Measurements from ENCODE around the gene VPS37C. TPM values are rescaled to one million over a fixed set of nuclear protein-coding genes. Genes with fewer than 3 reads are reported as not detected.
"Not testable (repeated sequence)": the region's sequence is repeated elsewhere in the genome, so short reads cannot be mapped to it uniquely, and the experiment has no call there.

The VPS37C gene
- total RNA-seq, 1 donor from 2014 or later: 15.8 TPM

DNA sequence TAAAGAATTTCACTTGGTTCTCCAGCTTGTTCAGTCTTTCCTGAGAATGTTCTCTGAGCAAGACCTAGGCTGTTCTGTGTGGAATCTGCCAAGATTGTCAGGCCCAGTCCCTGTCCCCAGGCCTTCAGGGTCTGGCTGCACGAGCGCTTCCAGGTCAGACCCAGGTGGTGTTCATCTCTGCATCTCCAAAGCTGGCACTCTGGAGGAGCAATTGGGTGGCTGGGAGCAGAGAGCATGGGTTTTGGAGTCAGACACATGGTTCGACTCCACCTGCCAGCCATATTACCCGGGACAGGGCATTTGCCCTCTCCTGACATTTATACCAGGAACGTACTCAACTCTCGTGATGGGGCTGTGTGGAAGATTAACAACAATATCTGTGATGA is 50.2 kb downstream of the VPS37C start:
- intact Hi-C loops (cut with micrococcal nuclease): no loop called here
- DNase-seq (no peak), ATAC-seq (no peak)

DNA sequence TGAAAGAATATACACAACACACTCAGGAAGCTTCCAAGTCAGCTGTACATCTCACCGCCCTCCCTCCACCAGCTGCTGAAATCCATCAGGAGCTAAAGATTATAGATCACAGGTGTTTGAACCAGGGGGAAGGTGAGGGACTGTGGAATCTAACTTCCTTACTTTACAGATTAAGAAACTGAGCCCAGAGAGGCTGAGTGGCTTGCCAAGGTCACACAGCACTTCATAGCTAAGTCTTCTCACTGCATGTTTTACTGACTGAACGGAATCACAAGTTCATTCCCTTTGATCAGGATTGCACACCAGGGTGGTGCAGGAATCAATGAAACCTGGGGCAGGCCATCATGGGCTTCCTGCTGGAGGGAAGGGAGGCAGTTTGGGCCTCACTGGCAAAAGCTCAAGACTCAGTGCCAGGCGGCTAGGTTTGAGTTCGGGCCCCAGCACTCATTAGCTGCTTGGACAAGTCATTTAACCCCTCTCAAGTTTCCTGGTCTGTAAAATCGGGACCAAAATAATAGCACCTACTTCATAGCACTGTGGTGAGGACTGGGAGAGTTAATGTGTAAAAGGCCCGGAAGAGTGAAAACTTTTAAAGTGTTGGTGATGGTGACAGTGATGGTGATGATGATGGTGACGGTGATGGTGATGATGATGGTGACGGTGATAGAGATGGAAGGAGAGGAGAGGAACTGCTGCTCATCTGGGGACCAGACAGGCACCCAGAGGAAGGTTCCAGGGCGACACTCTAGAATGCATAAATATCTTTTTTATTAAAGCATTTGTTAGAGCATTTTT is 50.8 kb downstream of the VPS37C start:
- DNase-seq (no peak), ATAC-seq (no peak)
- intact Hi-C loops (cut with micrococcal nuclease): no loop called here

DNA sequence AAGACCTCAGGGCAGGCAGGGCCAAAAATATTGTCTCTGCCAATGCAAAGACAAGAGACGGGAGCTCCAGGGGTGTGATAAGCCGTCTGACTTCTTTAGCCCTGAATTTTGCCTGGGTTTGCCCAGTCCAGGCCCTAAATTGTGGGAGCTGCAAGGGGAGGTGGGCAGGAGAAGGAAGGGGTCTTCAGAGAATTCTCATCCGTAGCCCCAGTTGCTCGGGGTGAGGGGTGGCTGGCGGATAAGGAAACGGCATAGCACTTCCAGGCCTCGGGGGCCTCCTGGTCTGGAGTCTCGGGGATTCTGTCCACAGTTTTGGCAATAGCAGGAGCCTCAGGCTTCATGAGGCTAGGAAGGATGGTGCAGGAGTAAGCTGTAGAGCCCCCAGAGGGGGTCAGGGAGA is 51.6 kb downstream of the VPS37C start:
- intact Hi-C loops (cut with micrococcal nuclease): no loop called here
- ATAC-seq (no peak), DNase-seq (no peak)

DNA sequence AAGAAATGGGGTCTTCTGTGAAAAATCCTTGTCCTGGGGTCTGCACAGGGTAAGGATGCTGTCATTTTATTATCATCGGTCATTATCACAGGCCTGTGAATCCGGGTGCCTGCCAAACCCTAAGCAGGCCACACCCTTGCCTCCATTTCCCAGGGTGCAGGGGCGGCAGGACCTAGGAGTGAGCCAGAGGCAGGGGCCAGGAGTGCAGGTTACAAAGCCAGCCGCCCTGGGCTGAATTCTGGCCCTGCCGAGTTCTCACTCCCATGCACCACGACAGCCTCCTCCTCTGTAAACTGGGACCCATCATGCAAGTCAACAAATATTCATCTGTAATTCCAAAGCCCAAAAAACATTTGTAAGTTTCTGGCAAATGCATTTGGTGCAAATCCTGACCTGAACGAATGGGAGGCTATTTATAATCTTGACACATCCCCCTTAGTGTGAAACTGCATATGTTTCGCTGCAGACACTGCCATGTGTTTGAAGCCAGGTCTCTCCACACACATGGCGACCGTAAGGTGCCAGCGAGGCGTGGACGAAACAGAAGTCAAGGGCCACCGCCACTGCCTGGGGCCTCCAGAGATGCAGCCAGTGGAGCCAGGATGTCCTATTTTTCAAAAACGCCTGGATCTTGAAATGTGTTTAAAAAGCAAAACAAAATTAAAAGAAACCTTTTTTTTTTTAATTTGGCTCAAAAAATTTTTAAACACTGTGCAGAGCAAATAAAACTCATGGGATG is 52.2 kb downstream of the VPS37C start:
- intact Hi-C loops (cut with micrococcal nuclease): no loop called here
- ATAC-seq: no peak
- no peak for DNase-seq

DNA sequence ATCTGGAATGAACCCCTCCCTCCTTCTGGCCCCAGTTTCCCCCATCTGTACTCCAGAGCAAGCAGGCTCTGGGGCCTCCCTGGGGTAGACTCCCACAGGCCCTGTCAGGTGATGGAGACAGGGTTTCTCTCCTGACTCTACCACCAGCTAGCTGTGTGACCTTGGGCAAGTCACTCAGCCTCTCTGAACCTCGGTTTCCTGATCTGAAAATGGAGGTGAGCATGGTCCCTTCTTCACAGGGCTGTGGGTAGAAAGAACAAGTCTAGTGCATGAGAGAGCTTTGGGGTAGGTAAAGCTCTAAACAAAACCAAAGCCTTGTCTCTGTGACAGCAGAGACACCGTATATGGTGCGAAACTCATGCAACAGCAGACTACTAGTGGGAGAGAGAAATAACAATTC is 53.3 kb downstream of the VPS37C start:
- DNase-seq (no peak), ATAC-seq (no peak)
- intact Hi-C loops (cut with micrococcal nuclease): no loop called here

DNA sequence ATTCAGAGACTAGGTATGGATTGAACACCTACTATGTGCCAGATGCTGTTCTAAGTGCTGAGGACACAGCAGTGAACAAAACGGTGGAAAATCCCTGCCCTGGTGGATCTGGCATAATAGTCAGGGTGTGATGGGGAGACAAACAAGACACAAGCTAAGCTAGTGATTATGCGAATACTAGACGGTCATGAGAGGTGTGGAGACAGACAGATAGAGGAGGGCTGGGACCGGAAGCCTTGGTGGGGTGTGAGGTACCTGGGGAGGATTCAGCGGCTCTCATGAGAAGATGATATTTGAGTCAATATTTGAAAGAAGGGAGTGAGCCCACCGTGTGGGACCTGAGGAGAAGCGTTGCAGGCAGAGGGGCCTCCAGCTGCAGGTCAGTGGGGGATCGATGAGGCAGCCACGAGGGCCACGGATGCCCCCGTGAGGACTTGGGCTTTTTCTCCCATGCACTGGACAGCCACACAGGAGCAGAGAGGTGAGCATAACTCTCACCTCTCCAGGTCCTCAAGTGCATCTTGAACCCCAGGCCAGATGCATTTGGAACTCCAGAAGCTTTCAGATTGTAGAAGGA is 54.2 kb downstream of the VPS37C start:
- DNase-seq (no peak), ATAC-seq (no peak)
- intact Hi-C loops (cut with micrococcal nuclease): no loop called here

DNA sequence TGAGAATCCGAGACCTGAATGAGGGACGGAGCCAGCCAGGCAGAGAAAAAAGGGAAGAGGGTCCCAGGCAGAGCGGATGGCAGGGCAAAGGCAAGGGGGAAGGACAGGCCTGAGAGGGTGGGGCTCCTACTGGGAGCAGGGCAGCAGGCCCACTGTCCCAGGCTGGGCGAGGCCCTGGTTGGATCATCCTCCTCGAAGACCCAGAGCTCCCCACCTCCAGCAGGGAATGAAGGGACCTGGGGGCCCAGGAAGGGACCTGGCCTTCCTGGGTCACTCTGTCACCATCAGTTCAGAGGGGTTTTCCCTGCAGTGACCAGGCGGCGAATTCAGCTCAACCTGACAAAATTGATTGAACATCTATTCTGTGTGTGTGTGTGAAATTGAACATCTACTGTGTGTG is 54.9 kb downstream of the VPS37C start:
- intact Hi-C loops (cut with micrococcal nuclease): no loop called here
- DNase-seq (no peak), ATAC-seq (no peak)

DNA sequence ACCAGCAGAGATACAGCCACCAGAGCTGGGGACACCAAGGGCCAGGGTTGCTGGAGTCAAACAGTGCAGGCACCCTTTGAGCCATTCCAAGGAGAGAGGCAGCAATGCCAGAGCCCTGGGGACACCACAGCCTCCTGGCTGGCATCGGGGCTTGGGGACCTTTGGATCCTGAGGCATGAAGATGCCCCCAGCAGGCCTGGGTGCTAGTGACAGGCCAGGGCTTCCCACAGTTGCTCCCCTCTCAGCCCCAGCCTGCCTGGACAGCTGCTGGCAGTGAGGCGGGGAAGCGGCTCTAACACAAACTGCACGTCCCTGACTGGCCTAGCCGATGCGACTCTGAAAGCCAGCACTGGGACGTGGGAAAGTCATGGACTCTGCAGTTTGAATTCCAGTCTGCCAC is 56.3 kb downstream of the VPS37C start:
- ATAC-seq: no peak
- intact Hi-C loops (cut with micrococcal nuclease): no loop called here
- DNase-seq: no peak

DNA sequence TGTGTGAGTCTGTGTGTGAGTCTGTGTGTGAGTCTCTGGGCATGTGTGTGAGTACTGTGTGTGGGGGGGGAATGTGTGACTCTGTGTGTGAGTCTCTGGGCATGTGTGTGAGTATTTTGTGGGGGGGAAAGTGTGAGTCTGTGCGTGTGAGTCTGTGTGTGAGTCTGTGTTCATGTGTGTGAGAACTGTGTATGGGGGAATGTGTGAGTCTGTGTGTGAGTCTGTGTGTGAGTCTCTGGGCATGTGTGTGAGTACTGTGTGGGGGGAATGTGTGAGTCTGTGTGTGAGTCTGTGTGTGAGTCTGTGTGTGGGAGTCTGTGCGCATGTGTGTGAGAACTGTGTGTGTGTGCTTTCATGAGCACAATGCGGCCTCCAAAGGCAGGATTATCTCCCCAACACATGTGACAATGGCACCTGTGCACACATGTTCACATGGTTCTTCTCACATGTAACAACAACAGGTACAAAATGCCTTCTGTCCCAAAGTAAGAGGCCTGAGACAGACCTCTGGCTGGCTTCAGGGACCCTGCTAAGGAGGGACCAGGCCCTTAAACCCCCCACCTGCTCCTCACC is 57.3 kb downstream of the VPS37C start:
- intact Hi-C loops (cut with micrococcal nuclease): no loop called here
- no peak for ATAC-seq
- DNase-seq: no peak

DNA sequence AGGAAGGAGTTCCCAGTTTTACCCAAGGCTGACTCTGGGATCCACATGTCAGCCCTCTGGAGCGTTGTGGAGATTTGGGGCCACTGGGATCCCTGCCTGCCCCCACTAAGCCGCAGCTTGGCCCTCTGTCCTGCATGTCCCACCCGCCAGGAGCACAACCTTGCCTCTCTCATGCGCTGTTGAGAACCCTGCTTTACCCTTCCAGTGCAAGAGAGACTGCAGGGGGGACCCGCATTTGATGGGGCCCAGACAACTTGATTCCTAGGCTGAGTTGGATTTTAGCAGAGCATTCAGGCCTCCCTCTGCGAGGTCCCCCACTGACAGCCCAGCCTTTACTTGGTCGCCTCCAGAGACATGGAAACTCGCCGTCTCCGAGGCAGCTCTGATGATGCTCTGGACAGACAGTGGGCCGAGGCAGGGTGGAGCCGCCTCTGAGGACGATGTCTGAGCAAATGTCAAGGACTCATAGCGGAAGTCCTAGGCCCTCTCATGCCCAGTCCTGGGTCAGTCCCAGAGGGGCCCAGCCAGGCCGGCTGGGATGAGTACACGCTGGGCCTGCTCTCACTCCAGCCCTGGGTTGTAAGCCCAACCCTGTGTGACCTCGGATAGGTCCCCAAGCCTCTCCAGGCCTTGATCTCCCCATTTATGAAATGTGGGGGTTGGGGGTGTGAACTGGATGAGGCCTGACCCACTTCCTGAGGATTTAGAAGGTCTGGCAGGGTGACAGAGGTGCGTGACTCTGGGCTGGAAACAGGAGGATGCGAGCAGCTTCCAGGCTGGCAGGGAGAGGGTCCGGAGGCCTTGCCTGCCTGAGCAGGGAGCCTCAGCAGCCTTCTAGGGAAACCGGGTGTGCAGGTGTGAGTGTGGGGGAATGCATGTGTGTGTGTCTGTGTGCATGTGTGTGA is 58.3 kb downstream of the VPS37C start:
- no peak for ATAC-seq
- intact Hi-C loops (cut with micrococcal nuclease): no loop called here
- DNase-seq: no peak

DNA sequence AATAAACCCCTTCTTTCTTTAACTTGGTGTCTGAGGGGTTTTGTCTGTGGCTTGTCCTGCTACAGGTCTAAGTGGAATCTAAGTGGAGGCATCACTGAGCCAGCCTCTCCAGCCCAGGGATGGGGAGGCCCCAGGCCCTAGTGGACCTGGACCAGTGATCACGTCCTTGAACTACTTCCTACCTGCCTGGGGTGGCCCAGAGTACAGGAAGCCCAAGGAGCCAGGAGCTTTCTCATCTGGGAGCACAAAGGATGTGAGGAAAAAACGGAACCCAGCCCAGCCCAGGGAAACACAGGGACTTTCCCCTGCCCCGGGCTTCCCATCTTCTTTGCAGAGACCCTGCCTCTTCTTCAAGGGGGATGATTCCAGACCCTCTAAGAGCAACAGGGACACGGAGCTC is 62.4 kb downstream of the VPS37C start:
- no peak for DNase-seq
- intact Hi-C loops (cut with micrococcal nuclease): no loop called here
- no peak for ATAC-seq

DNA sequence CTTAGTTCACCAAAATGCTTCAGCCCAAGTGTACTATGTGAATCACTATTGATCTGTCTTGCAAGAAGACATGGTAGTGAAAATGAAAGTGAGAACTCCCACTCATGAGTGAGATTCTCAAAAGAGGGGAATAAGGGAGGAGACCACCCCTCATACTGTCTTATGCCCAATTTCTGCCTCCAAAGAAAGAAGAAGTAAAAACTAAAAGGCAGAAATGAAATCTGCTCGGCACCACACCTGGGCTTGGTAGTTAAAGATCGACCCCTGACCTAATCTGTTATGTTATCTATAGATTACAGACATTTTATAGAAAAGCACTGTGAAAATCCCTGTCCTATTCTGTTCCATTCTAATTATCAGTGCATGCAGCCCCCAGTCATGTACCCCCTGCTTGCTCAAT is 63.0 kb downstream of the VPS37C start:
- ATAC-seq; intact Hi-C loops (cut with micrococcal nuclease); DNase-seq: not testable (repeated sequence)

DNA sequence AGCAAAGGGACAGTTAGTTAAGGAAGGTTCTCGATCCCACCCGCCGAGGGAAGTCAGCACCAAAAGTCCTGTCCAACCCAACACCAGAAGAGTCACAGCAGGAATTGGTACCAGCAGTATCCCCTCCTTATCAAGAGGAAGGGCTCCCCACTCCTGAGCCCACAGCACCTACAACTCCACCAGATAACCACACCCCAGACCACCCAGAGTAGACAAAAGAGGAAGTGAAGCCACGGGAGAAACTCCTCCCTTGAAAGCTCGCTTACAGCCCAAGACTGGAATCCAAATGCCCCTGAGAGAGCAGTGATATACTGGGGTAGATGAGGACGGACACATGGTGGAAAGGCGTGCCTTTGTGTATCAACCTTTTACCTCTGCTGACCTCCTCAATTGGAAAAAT is 66.2 kb downstream of the VPS37C start:
- intact Hi-C loops (cut with micrococcal nuclease): no loop called here
- ATAC-seq (no peak), DNase-seq (no peak)

DNA sequence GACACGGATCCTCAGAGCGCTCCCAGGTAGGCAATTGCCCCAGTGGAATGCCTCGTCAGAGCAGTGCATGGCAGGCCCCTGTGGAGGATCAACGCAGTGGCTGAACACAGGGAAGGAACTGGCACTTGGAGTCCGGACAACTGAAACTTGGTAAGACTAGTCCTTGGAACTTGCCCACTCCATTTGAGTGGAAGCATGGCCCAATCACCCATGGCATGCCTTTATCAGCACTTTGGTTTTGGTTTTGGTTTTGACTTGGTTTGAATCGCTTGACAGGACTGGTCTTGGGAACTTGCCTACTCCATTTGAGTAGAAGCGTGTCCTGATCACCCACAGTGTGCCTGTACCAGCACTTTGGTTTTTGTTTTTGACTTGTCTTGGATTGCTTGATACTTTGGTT is 67.1 kb downstream of the VPS37C start:
- intact Hi-C loops (cut with micrococcal nuclease); DNase-seq: not testable (repeated sequence)

DNA sequence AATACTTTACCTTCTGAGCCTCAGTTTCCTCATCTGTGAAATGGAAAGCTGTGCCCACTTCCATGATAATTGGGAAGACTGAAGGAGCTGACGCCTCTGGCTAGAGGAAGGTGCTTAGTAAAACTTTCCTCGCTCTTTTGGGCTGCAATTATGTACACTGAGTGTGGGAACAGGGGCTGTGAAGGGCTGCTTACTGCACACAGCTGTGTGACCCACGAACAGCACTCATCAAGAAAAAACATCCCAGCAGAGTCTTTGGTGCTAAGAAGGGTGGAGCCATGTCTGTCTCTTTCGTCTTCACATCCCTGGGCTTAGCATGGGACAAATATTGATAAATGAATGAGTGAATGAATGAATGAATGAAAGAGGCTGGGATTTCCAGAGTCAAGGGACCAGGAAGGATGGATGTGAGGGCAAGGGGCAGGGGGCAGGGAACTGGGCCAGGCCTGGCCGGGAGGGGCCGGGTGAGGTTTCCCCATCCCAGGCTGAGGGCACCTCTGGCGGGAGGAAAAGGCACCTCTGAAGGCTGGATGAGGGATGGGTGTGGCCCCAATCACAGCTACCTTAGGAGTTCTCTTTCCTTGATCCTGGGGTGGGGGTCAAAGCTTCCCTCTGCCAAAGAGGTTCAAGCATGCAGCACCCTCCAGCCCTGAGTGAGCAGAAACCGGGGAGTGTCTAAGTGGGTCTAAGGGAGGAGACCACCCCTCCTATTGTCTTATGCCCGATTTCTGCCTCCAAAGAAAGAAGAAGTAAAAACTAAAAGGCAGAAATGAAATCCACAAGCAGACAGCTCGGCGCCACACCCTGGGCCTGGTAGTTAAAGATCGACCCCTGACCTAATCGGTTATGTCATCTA is 68.1 kb downstream of the VPS37C start:
- no peak for DNase-seq

More for the DNA sequence above, 67.1 kb downstream of the VPS37C start:
- not testable (repeated sequence) for ATAC-seq

DNA sequence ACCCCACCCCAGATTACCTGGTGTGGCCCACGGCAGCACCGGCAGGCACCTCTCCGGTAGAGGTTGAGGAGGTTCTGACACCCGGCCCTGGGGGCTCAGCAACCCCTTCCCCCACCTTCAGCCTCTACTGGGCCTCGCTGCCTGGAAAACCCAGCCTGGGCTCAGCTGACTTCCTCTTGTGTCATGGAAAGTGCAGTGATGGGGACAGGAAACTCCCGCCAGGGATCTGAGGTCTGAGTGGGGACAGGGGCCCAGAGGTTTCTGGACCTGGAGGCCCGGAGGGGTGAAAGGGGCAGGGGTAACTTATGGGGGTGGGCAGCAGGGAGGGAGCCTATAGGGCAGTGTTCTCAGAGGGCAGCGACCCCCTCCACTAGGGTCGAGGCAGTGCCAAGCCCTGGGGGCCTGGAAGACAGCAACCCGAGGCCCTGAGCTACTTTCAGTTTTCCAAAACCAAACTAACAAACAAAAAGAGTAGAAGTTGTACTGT is 68.9 kb downstream of the VPS37C start:
- intact Hi-C loops (cut with micrococcal nuclease): no loop called here
- no peak for ATAC-seq
- DNase-seq: no peak

More for the DNA sequence above, 68.1 kb downstream of the VPS37C start:
- intact Hi-C loops (cut with micrococcal nuclease): no loop called here
- no peak for ATAC-seq

DNA sequence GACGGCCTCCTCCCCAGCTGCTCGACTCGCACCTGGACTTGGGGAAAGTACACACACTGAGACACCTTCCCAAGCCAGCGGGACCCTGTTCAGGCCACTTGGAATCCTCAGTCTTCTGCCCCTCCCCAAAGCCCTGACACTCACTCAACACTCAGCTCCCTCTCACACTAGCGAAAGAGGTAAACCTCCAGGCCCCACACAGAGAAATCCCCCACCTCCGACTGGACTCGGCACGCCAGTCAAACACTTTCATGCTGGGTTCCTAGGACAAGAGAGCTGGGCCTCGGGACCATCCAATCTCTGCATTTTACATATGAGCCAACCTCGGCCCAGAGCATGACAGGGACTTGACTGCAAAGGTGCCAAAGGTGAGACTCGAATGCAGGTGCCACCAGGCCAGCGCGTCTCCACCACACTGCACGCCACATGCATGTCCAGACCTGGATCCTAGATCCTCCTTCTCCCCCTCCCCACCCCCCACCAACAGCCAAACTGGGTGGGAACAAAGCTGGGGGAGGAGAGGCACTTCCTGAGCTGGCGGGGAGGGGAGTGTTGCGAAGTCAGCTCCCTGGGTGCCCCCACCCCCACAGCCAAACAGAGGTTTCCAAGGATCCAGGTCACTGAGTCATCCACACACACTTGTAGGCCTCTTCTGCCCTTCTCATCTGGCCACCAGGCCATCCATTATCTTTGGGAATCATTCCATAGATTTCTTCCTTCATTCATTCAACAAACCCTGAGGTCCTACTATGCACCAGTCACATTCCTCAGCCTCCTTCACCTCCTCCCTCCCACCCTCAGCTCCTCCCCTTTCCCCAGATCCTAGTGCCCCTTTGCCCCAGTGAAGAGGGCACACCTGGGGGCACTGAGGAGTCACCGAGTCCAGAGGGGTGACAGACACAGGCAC is 69.6 kb downstream of the VPS37C start:
- DNase-seq: no peak
- intact Hi-C loops (cut with micrococcal nuclease): no loop called here
- ATAC-seq: no peak
